ENCODE data around the gene SAE1. TPM values are rescaled to one million over a fixed set of nuclear protein-coding genes. Genes with fewer than 3 reads are reported as not detected.

The SAE1 gene
- polyA plus RNA-seq, 3 donors: 28.3 to 54.2 (median 46.5) TPM

- intact Hi-C loops (cut with micrococcal nuclease): no loop called here
- H3K27me3 Mint-ChIP-seq (ENCODE audit: low read depth in 3 of 3): peaks cover 0 to 2% (median 2%) of the 10 kb centered on the region in 3 donors
- WGBS (ENCODE audit: insufficient coverage): 100% methylated on average over 6 of the region's 17 CpGs
- no peaks in the 10 kb centered on the region for H3K9me3 ChIP-seq (replicated peaks in 1 of 2; ENCODE audit: control insufficient read depth in 1 of 2, insufficient read depth in 1 of 2, low read length in 2 of 2)
- peaks cover 63 to 87% of the 10 kb centered on the region in 2 donors for H3K36me3 Mint-ChIP-seq
- H3K9me3 Mint-ChIP-seq: no peaks in the 10 kb centered on the region
- no peaks in the 10 kb centered on the region for H3K4me1 ChIP-seq (ENCODE audit: control insufficient read depth in 1 of 2, insufficient read depth in 2 of 2, low read length in 2 of 2)
- no peaks in the 10 kb centered on the region for H4K20me1 ChIP-seq (ENCODE audit: insufficient read depth, low read length)
- H3K4me2 ChIP-seq (replicated peaks; ENCODE audit: extremely low read depth, low read length, poor library complexity, severe bottlenecking): no peak overlapping the region
- no peaks in the 10 kb centered on the region for H3K79me2 ChIP-seq (ENCODE audit: insufficient read depth, low read length)
- H3K36me3 ChIP-seq (replicated peaks in 1 of 2; ENCODE audit: control insufficient read depth in 1 of 2, insufficient read depth in 2 of 2, low read length in 2 of 2): peaks cover 45 to 89% of the 10 kb centered on the region in 2 donors
- H2AFZ ChIP-seq (ENCODE audit: insufficient read depth, low read depth, low read length, poor library complexity, severe bottlenecking): no peak overlapping the region
- H3K27me3 ChIP-seq (ENCODE audit: control insufficient read depth in 2 of 2, insufficient read depth in 2 of 2, low read length in 2 of 2): no peaks in the 10 kb centered on the region
- H3K27ac Mint-ChIP-seq: peak overlapping the region in 2 of 7 donors; percentile 29 to 55
- TF ChIP-seq CTCF (IDR thresholded peaks at IDR 0.05): no peak
- DNase-seq: no peak
- H3K4me3 Mint-ChIP-seq: no peak overlapping the region
- H3K27ac ChIP-seq (ENCODE audit: low read depth in 1 of 2, low read length in 2 of 2): no peak overlapping the region
- no peak overlapping the region for H3K4me3 ChIP-seq (replicated peaks in 1 of 3; ENCODE audit: low read depth in 2 of 3, low read length in 3 of 3)
- H3K4me1 Mint-ChIP-seq: no peaks in the 10 kb centered on the region
- no peak overlapping the region for H3K9ac ChIP-seq (ENCODE audit: insufficient read depth, low read length, poor library complexity, severe bottlenecking)
Measured at GRCh38 chr19:47186446-47187334, 56.1 kb downstream of the SAE1 start.

GRCh38 chr19:47187335-47187655, 56.7 kb downstream of the SAE1 start:
- no peak overlapping the region for H3K4me3 ChIP-seq (replicated peaks in 1 of 3; ENCODE audit: low read depth in 2 of 3, low read length in 3 of 3)
- intact Hi-C loops (cut with micrococcal nuclease): no loop called here
- H3K9ac ChIP-seq (ENCODE audit: insufficient read depth, low read length, poor library complexity, severe bottlenecking): no peak overlapping the region
- H3K4me1 Mint-ChIP-seq: no peaks in the 10 kb centered on the region
- no peaks in the 10 kb centered on the region for H3K79me2 ChIP-seq (ENCODE audit: insufficient read depth, low read length)
- H3K27ac ChIP-seq (ENCODE audit: low read depth in 1 of 2, low read length in 2 of 2): no peak overlapping the region
- TF ChIP-seq CTCF (IDR thresholded peaks at IDR 0.05): no peak
- H3K9me3 ChIP-seq (replicated peaks in 1 of 2; ENCODE audit: control insufficient read depth in 1 of 2, insufficient read depth in 1 of 2, low read length in 2 of 2): no peaks in the 10 kb centered on the region
- H3K27ac Mint-ChIP-seq: peak overlapping the region in 1 of 7 donors; percentile 55
- no peak overlapping the region for H3K4me2 ChIP-seq (replicated peaks; ENCODE audit: extremely low read depth, low read length, poor library complexity, severe bottlenecking)
- no peaks in the 10 kb centered on the region for H4K20me1 ChIP-seq (ENCODE audit: insufficient read depth, low read length)
- H3K36me3 Mint-ChIP-seq: peaks cover 59 to 81% of the 10 kb centered on the region in 2 donors
- no peak overlapping the region for H3K4me3 Mint-ChIP-seq
- no peaks in the 10 kb centered on the region for H3K4me1 ChIP-seq (ENCODE audit: control insufficient read depth in 1 of 2, insufficient read depth in 2 of 2, low read length in 2 of 2)
- no peaks in the 10 kb centered on the region for H3K27me3 ChIP-seq (ENCODE audit: control insufficient read depth in 2 of 2, insufficient read depth in 2 of 2, low read length in 2 of 2)
- no peak for DNase-seq
- 94% methylated on average over 2 of the region's 2 CpGs for WGBS (ENCODE audit: insufficient coverage)
- H3K36me3 ChIP-seq (replicated peaks in 1 of 2; ENCODE audit: control insufficient read depth in 1 of 2, insufficient read depth in 2 of 2, low read length in 2 of 2): peaks cover 41 to 84% of the 10 kb centered on the region in 2 donors
- H3K27me3 Mint-ChIP-seq (ENCODE audit: low read depth in 3 of 3): peaks cover 0 to 2% (median 2%) of the 10 kb centered on the region in 3 donors
- H3K9me3 Mint-ChIP-seq: no peaks in the 10 kb centered on the region
- no peak overlapping the region for H2AFZ ChIP-seq (ENCODE audit: insufficient read depth, low read depth, low read length, poor library complexity, severe bottlenecking)
